PC-9 (cell line): ENCODE data around the gene SLC25A33.

Experiments used
- CTCF ChIP-seq: fragments of 200-600 bp; sonication (generic); conservative IDR thresholded peaks from 2 replicates; pipeline ENCODE4 v1.6.1; 2017; ENCODE audit warnings: mixed run types, antibody characterized with exemption, mild to moderate bottlenecking, moderate library complexity
- EZH2 ChIP-seq: fragments of 200-600 bp; sonication (generic); IDR thresholded peaks from 2 replicates; pipeline ENCODE4 v1.8.0; 2017; ENCODE audit warnings: antibody characterized with exemption, low read depth

- TF ChIP-seq CTCF (no peak), EZH2 (no peak)
Observed at GRCh38 chr1:9600861-9601834, 61.9 kb downstream of the SLC25A33 start.
